Panc1 (cell line): Measurements from ENCODE around the gene SRPK1. TPM values are rescaled to one million over a fixed set of nuclear protein-coding genes. Genes with fewer than 3 reads are reported as not detected.

Source experiments
- ATAC-seq: fragments of 200-7000 bp; cut with Tn5 transposase; 2 replicates; pipeline ENCODE4 v1.9.1; 2020; ENCODE audit warnings: mild to moderate bottlenecking, moderate library complexity
- BruUV-seq: library from RNA; stranded (reverse); fragments of 400-500 nt; replicated peaks from 2 replicates; lab custom pipeline; 2021; lab: Mats Ljungman, UMichigan
- CTCF ChIA-PET: fragments of 300-600 bp; sonication (Branson Sonifier 250); formaldehyde crosslinking; loops from one replicate; lab custom pipeline; 2022; ENCODE audit warnings: antibody characterized with exemption; lab: Charles Lee
- POLR2A ChIA-PET: fragments of 300-600 bp; sonication (Branson Sonifier 250); formaldehyde crosslinking; loops from one replicate; lab custom pipeline; 2022; ENCODE audit warnings: antibody characterized with exemption; lab: Charles Lee
- DNase-seq: peaks from one replicate; pipeline ENCODE4 v3.0.0-alpha.2; 2010; ENCODE audit warnings: low read depth, low spot score
- H3K27ac ChIP-seq: 2 replicates; pipeline ENCODE4 v1.5.1; 2011; ENCODE audit warnings: mild to moderate bottlenecking, low read length, inconsistent platforms
- H3K27me3 ChIP-seq: fragments of 200-500 bp; sonication (Bioruptor generic); 2 replicates; pipeline ENCODE4 v1.6.0; 2014; ENCODE audit warnings: low read length, inconsistent platforms; ENCODE audit not compliant: control insufficient read depth, insufficient read depth
- H3K36me3 ChIP-seq: fragments of 200-500 bp; sonication (Bioruptor generic); 2 replicates; pipeline ENCODE4 v1.5.1; 2014; ENCODE audit warnings: inconsistent platforms, mild to moderate bottlenecking, low read length, moderate library complexity; ENCODE audit not compliant: control insufficient read depth, insufficient read depth
- H3K4me1 ChIP-seq: 2 replicates; pipeline ENCODE4 v1.5.1; 2011; ENCODE audit warnings: inconsistent platforms, mild to moderate bottlenecking, low read length, moderate library complexity; ENCODE audit not compliant: control insufficient read depth, insufficient read depth
- H3K4me3 ChIP-seq, 2 experiments: 2 replicates each; pipeline ENCODE4 v1.5.1; 2011 to 2012; ENCODE audit warnings: low read depth in 2 of 2, low read length in 2 of 2, mild to moderate bottlenecking in 2 of 2, inconsistent platforms in 1 of 2, moderate library complexity in 1 of 2
- H3K9me3 ChIP-seq: fragments of 200-500 bp; sonication (Bioruptor generic); 2 replicates; pipeline ENCODE4 v1.5.1; 2014; ENCODE audit warnings: low read depth, mild to moderate bottlenecking, inconsistent platforms, low read length, moderate library complexity; ENCODE audit not compliant: control insufficient read depth, insufficient read depth
- POLR2AphosphoS5 ChIP-seq: IDR thresholded peaks from 2 replicates; pipeline ENCODE4 v1.6.1; 2012; ENCODE audit warnings: mild to moderate bottlenecking, low read depth, low read length, moderate library complexity
- REST ChIP-seq, 2 experiments: IDR thresholded peaks; 2 replicates each; pipeline ENCODE4 v1.6.1; 2011 to 2012; ENCODE audit warnings: low read depth in 2 of 2, control low read depth in 1 of 2, low read length in 1 of 2, mild to moderate bottlenecking in 1 of 2, moderate library complexity in 1 of 2; ENCODE audit not compliant: insufficient read depth in 1 of 2
- SIN3A ChIP-seq: IDR thresholded peaks from 2 replicates; pipeline ENCODE4 v1.6.1; 2012; ENCODE audit warnings: low read depth, mild to moderate bottlenecking, low read length, moderate library complexity, borderline replicate concordance; ENCODE audit not compliant: insufficient read depth
- TCF7L2 ChIP-seq: IDR thresholded peaks from 2 replicates; pipeline ENCODE4 v1.6.1; 2011; ENCODE audit warnings: mild to moderate bottlenecking, low read depth, low read length, inconsistent platforms
- in situ Hi-C: cut with HindIII; loops from 2 replicates; pipeline ENCODE4 v1.10.0; 2016; ENCODE audit warnings: low sequenced_read_pairs, low pct_unique_long_range_greater_than_20kb
- intact Hi-C: fragments of 100-400 bp; cut with micrococcal nuclease; formaldehyde crosslinking; loops from one replicate; pipeline ENCODE4 v1.10.0; 2022; ENCODE audit not compliant: unreplicated experiment
- total RNA-seq: library from RNA; stranded (reverse); gene quantifications from one replicate; pipeline ENCODE4 v1.2.1, GENCODE V29; 2021; ENCODE audit not compliant: unreplicated experiment
- TF ChIP-seq, protein P1 (sequence below): fragments of 450-650 bp; IDR thresholded peaks from 2 replicates; pipeline ENCODE4 v1.5.1; 2017; ENCODE audit warnings: mild to moderate bottlenecking

Gene SRPK1
- total RNA-seq, 1 experiment from 2014 or later: 68.3 TPM

- POLR2A ChIA-PET: no interaction called here
- Histone ChIP-seq H3K27ac (no peak overlapping the region), H3K36me3 (peaks cover 28% of the 10 kb centered on the region), H3K9me3 (no peaks in the 10 kb centered on the region), H3K4me3 (no peak overlapping the region), H3K27me3 (no peaks in the 10 kb centered on the region), H3K4me1 (no peaks in the 10 kb centered on the region)
- in situ Hi-C loops (no loop called here), intact Hi-C loops (no loop called here)
- TF ChIP-seq TCF7L2: no peak
- TF ChIP-seq, protein P1, sequence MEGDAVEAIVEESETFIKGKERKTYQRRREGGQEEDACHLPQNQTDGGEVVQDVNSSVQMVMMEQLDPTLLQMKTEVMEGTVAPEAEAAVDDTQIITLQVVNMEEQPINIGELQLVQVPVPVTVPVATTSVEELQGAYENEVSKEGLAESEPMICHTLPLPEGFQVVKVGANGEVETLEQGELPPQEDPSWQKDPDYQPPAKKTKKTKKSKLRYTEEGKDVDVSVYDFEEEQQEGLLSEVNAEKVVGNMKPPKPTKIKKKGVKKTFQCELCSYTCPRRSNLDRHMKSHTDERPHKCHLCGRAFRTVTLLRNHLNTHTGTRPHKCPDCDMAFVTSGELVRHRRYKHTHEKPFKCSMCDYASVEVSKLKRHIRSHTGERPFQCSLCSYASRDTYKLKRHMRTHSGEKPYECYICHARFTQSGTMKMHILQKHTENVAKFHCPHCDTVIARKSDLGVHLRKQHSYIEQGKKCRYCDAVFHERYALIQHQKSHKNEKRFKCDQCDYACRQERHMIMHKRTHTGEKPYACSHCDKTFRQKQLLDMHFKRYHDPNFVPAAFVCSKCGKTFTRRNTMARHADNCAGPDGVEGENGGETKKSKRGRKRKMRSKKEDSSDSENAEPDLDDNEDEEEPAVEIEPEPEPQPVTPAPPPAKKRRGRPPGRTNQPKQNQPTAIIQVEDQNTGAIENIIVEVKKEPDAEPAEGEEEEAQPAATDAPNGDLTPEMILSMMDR: no peak
- TF ChIP-seq POLR2AphosphoS5: no peak
- TF ChIP-seq REST (IDR thresholded peaks at IDR 0.05; ENCODE audit: insufficient read depth in 1 of 2, low read depth in 2 of 2, low read length in 1 of 2): no peak
- no peak for TF ChIP-seq SIN3A
- no peak for DNase-seq
- no TSS peak for BruUV-seq
- no peak for ATAC-seq
- CTCF ChIA-PET: no interaction called here
Observed at GRCh38 chr6:35856250-35856649, 64.6 kb downstream of the SRPK1 start.

DNA sequence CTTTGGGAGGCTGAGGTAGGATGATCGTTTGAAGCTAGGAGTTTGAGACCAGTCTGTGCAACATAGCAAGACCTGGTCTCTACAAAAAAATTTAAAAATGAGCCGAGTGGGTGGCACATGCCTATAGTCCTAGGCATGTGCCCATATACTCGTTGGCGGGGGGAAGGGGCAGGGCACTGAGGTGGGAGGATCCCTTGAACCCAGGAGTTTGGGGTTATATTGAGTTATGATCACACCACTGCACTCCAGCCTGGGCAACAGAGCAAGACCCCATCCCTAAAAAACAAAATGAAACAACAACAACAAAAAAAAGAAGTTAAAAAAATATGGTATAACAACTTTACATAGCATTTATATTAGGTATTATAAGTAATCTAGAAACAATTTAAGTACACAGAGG lies 67.9 kb downstream of the SRPK1 start:
- no TSS peak for BruUV-seq
- ChIA-PET POLR2A (no interaction called here), CTCF (no interaction called here)
- Histone ChIP-seq H3K4me3 (no peak overlapping the region), H3K36me3 (peaks cover 24% of the 10 kb centered on the region), H3K27me3 (no peaks in the 10 kb centered on the region), H3K9me3 (no peaks in the 10 kb centered on the region), H3K4me1 (no peaks in the 10 kb centered on the region), H3K27ac (no peak overlapping the region)
- no peak for ATAC-seq
- intact Hi-C loops (no loop called here), in situ Hi-C loops (no loop called here)
- DNase-seq: no peak
- no peak for TF ChIP-seq TCF7L2
- no peak for TF ChIP-seq REST (IDR thresholded peaks at IDR 0.05; ENCODE audit: insufficient read depth in 1 of 2, low read depth in 2 of 2, low read length in 1 of 2)
- TF ChIP-seq POLR2AphosphoS5: no peak
- no peak for TF ChIP-seq SIN3A
- TF ChIP-seq, protein P1: no peak
